ENCODE results near the gene SARS1. TPM values are rescaled to one million over a fixed set of nuclear protein-coding genes. Genes with fewer than 3 reads are reported as not detected.
A peak's percentile ranks its signal among the peaks of the same experiment; 100 is the strongest.
"Not testable (repeated sequence)": the region's sequence is repeated elsewhere in the genome, so short reads cannot be mapped to it uniquely, and the experiment has no call there.

Gene SARS1
- total RNA-seq = 104 TPM
- long read RNA-seq, transcript SARS-202 (12 exons, 1,882 nt) = minor isoform, 12 of 201 reads
- long read RNA-seq, transcript SARS-201 (11 exons, 1,852 nt) = major isoform, 160 of 201 reads
- long read RNA-seq, partial matches to known transcripts = 16 of 201 reads
- long read RNA-seq, other reads (novel, unspliced or antisense) = 10 of 201 reads

- peak; percentile 95 for DNase-seq (ENCODE audit: low spot score)
- intact Hi-C loops (cut with DNase I) = loop anchor here (5.0 kb wide), 1 partner anchor 112 kb away; no protein-coding TSS in a partner anchor
These were observed at the start of gene SARS1 for GRCh38 chr1:109213824-109214693. TSS of gene SARS1 (plus strand) at chr1:109213918. CDS start at chr1:109213993, 75 bp downstream.

GRCh38 chr1:109164538-109164937 is 49.2 kb upstream of the SARS1 start:
- no peak for DNase-seq (ENCODE audit: low spot score)
- intact Hi-C loops (cut with DNase I) = no loop called here

GRCh38 chr1:109167001-109167506 is 46.7 kb upstream of the SARS1 start:
- intact Hi-C loops (cut with DNase I) = no loop called here
- DNase-seq (ENCODE audit: low spot score) = no peak

- intact Hi-C loops (cut with DNase I) = no loop called here
- no peak for DNase-seq (ENCODE audit: low spot score)
These were observed 43.5 kb upstream of the SARS1 start for GRCh38 chr1:109170035-109170764.

GRCh38 chr1:109171646-109172045 is 42.1 kb upstream of the SARS1 start:
- intact Hi-C loops (cut with DNase I) = no loop called here
- DNase-seq (ENCODE audit: low spot score) = no peak

- DNase-seq (ENCODE audit: low spot score); intact Hi-C loops (cut with DNase I): not testable (repeated sequence)
These were observed 37.4 kb upstream of the SARS1 start for GRCh38 chr1:109176349-109176748.

GRCh38 chr1:109180715-109181084 is 33.0 kb upstream of the SARS1 start:
- intact Hi-C loops (cut with DNase I); DNase-seq (ENCODE audit: low spot score): not testable (repeated sequence)

- intact Hi-C loops (cut with DNase I) = no loop called here
- DNase-seq (ENCODE audit: low spot score) = no peak
These were observed 32.5 kb upstream of the SARS1 start for GRCh38 chr1:109181085-109181806.

GRCh38 chr1:109181807-109182163 is 31.9 kb upstream of the SARS1 start:
- intact Hi-C loops (cut with DNase I) = no loop called here
- no peak for DNase-seq (ENCODE audit: low spot score)

GRCh38 chr1:109183058-109183738 is 30.5 kb upstream of the SARS1 start:
- DNase-seq (ENCODE audit: low spot score) = no peak
- intact Hi-C loops (cut with DNase I) = no loop called here

- DNase-seq (ENCODE audit: low spot score) = peak; percentile 91
- intact Hi-C loops (cut with DNase I) = no loop called here
These were observed 29.0 kb upstream of the SARS1 start for GRCh38 chr1:109184687-109185086.

- DNase-seq (ENCODE audit: low spot score) = no peak
- intact Hi-C loops (cut with DNase I) = no loop called here
These were observed 28.4 kb upstream of the SARS1 start for GRCh38 chr1:109185357-109185756.

- no peak for DNase-seq (ENCODE audit: low spot score)
- intact Hi-C loops (cut with DNase I) = no loop called here
These were observed 27.6 kb upstream of the SARS1 start for GRCh38 chr1:109185990-109186732.

- intact Hi-C loops (cut with DNase I) = no loop called here
These were observed 27.0 kb upstream of the SARS1 start for GRCh38 chr1:109186733-109187086.

GRCh38 chr1:109187127-109187526 is 26.6 kb upstream of the SARS1 start:
- intact Hi-C loops (cut with DNase I) = no loop called here
- DNase-seq (ENCODE audit: low spot score) = no peak

More at GRCh38 chr1:109186733-109187086, 27.0 kb upstream of the SARS1 start:
- DNase-seq (ENCODE audit: low spot score) = no peak

- intact Hi-C loops (cut with DNase I) = no loop called here
- DNase-seq (ENCODE audit: low spot score) = no peak
These were observed 25.5 kb upstream of the SARS1 start for GRCh38 chr1:109188200-109188599.

- intact Hi-C loops (cut with DNase I) = no loop called here
- no peak for DNase-seq (ENCODE audit: low spot score)
These were observed 24.9 kb upstream of the SARS1 start for GRCh38 chr1:109188781-109189180.

- DNase-seq (ENCODE audit: low spot score) = no peak
- intact Hi-C loops (cut with DNase I) = no loop called here
These were observed 23.5 kb upstream of the SARS1 start for GRCh38 chr1:109190189-109190588.
